ENCODE measurements around the gene LDLRAD4.
A peak's percentile ranks its signal among the peaks of the same experiment; 100 is the strongest.

- TF ChIP-seq CTCF (IDR thresholded peaks at IDR 0.05) (peak in 1 of 6 experiments; percentile 27), POLR2A (IDR thresholded peaks at IDR 0.05) (no peak)
These were observed 423.2 kb downstream of the LDLRAD4 start for GRCh38 chr18:13641551-13642439.

All from upper lobe of left lung (tissue), 4 donors.